ENCODE results near the gene SIDT2. TPM values are rescaled to one million over a fixed set of nuclear protein-coding genes. Genes with fewer than 3 reads are reported as not detected.

The SIDT2 gene
- total and polyA plus RNA-seq, 2 of the 8 experiments (the other 6 are each of a cell fraction or from before 2014, with no cell fraction given): 18.5 to 21.1 TPM

- Histone ChIP-seq H2BK120ac (replicated peaks; ENCODE audit: low read depth, low read length) (no peak overlapping the region), H3K79me2 (ENCODE audit: control insufficient read depth in 1 of 2, insufficient read depth in 2 of 2, low read length in 2 of 2) (peaks cover 0 to 4% of the 10 kb centered on the region in 2 experiments; a peak in 1 of 4 replicates), H3K36me3 (ENCODE audit: control insufficient read depth in 2 of 4, insufficient read depth in 4 of 4, low read length in 3 of 4) (peaks cover 5 to 56% (median 30%) of the 10 kb centered on the region in 4 experiments; a peak in 7 of 8 replicates), H3K4me1 (replicated peaks in 1 of 4; ENCODE audit: control insufficient read depth in 3 of 4, insufficient read depth in 4 of 4, low read length in 3 of 4) (no peaks in the 10 kb centered on the region), H2BK20ac (ENCODE audit: low read length) (no peak overlapping the region), H2AFZ (ENCODE audit: low read length) (no peak overlapping the region), H3K4me2 (ENCODE audit: insufficient read depth in 1 of 2, low read depth in 2 of 2, low read length in 2 of 2) (no peak overlapping the region), H4K20me1 (replicated peaks in 1 of 2; ENCODE audit: control insufficient read depth in 1 of 2, insufficient read depth in 2 of 2, low read length in 2 of 2) (peaks cover 1 to 2% of the 10 kb centered on the region in 2 experiments), H3K27me3 (replicated peaks in 1 of 4; ENCODE audit: control insufficient read depth in 3 of 4, extremely low read depth in 1 of 4, insufficient read depth in 3 of 4, low read length in 3 of 4) (no peaks in the 10 kb centered on the region), H4K91ac (replicated peaks; ENCODE audit: insufficient read length, low read length) (no peak overlapping the region), H3K23ac (ENCODE audit: insufficient read length) (no peak overlapping the region), H4K5ac (ENCODE audit: insufficient read length, low read depth, low read length) (no peak overlapping the region), H2BK12ac (ENCODE audit: low read depth, low read length) (no peak overlapping the region), H2BK15ac (ENCODE audit: low read length) (no peak overlapping the region), H3K79me1 (ENCODE audit: low read depth, low read length) (no peaks in the 10 kb centered on the region; the same call in 1 of the 2 replicates), H4K8ac (ENCODE audit: extremely low read depth, insufficient read depth, low read length) (no peak overlapping the region), H3K56ac (replicated peaks; ENCODE audit: insufficient read length, low read depth, low read length) (no peak overlapping the region), H2AK5ac (ENCODE audit: low read depth, low read length) (no peak overlapping the region), H3K4ac (replicated peaks; ENCODE audit: insufficient read length, low read depth, low read length) (no peak overlapping the region), H3K14ac (ENCODE audit: insufficient read length) (no peak overlapping the region), H3K9me3 (ENCODE audit: insufficient read depth in 2 of 2, low read depth in 1 of 2, low read length in 1 of 2) (no peaks in the 10 kb centered on the region), H3K9ac (replicated peaks in 1 of 4; ENCODE audit: extremely low read depth in 1 of 4, low read depth in 3 of 4, low read length in 3 of 4) (no peak overlapping the region), H3K27ac (ENCODE audit: low read depth, low read length) (no peak overlapping the region), H2BK5ac (ENCODE audit: low read depth, low read length) (no peak overlapping the region), H3K18ac (ENCODE audit: extremely low read depth, low read length) (no peak overlapping the region), H3K23me2 (ENCODE audit: low read depth, low read length) (no peaks in the 10 kb centered on the region), H3K4me3 (ENCODE audit: extremely low read depth in 1 of 4, insufficient read depth in 2 of 4, low read depth in 3 of 4, low read length in 4 of 4) (no peak overlapping the region)
- FAIRE-seq (no peak), DNase-seq (ENCODE audit: low read depth in 1 of 2, low spot score in 2 of 2) (no peak)
- 95% methylated on average over 2 of the region's 2 CpGs; no CpG with 5 or more reads in 1 of the 2 experiments for WGBS, 2 experiments (ENCODE audit: extremely low coverage in 1 of 2, insufficient coverage in 1 of 2, insufficient read length in 1 of 2, insufficient replicate concordance in 2 of 2, low coverage in 1 of 2, low lambda C conversion rate in 2 of 2, missing lambda C conversion rate in 1 of 2)
- POLR2A ChIA-PET (ENCODE audit: partially characterized antibody): interaction anchor here (0.6 to 2.5 kb wide), 9 partner anchors 9 to 74 kb away, joined by 3 to 7 read pairs (median 5); partner anchors contain the start of gene SIDT2
- CTCF ChIA-PET (ENCODE audit: partially characterized antibody): interaction anchor here (0.6 to 2.0 kb wide), 7 partner anchors 12 to 1429 kb away, joined by 3 to 9 read pairs (median 3); partner anchors contain the start of gene PAFAH1B2
- no peak for TF ChIP-seq TEAD4 (IDR thresholded peaks at IDR 0.05; ENCODE audit: low read depth, low read length)
- TF ChIP-seq, protein P1, sequence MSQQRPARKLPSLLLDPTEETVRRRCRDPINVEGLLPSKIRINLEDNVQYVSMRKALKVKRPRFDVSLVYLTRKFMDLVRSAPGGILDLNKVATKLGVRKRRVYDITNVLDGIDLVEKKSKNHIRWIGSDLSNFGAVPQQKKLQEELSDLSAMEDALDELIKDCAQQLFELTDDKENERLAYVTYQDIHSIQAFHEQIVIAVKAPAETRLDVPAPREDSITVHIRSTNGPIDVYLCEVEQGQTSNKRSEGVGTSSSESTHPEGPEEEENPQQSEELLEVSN (IDR thresholded peaks at IDR 0.05): no peak
- TF ChIP-seq CHD2 (IDR thresholded peaks at IDR 0.05; ENCODE audit: low read length): no peak
- TF ChIP-seq HDAC6 (IDR thresholded peaks at IDR 0.05; ENCODE audit: low read depth, low read length): no peak
- TF ChIP-seq ASH2L (IDR thresholded peaks at IDR 0.05; ENCODE audit: low read length): no peak
- no peak for TF ChIP-seq GABPA (IDR thresholded peaks at IDR 0.05; ENCODE audit: borderline replicate concordance, insufficient read depth, low read length)
- no peak for TF ChIP-seq KDM5A (IDR thresholded peaks at IDR 0.05; ENCODE audit: low read length)
- no peak for TF ChIP-seq EP300 (IDR thresholded peaks at IDR 0.05; ENCODE audit: borderline replicate concordance in 1 of 2, low read depth in 2 of 2, low read length in 2 of 2)
- TF ChIP-seq, protein P2, sequence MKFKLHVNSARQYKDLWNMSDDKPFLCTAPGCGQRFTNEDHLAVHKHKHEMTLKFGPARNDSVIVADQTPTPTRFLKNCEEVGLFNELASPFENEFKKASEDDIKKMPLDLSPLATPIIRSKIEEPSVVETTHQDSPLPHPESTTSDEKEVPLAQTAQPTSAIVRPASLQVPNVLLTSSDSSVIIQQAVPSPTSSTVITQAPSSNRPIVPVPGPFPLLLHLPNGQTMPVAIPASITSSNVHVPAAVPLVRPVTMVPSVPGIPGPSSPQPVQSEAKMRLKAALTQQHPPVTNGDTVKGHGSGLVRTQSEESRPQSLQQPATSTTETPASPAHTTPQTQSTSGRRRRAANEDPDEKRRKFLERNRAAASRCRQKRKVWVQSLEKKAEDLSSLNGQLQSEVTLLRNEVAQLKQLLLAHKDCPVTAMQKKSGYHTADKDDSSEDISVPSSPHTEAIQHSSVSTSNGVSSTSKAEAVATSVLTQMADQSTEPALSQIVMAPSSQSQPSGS (IDR thresholded peaks at IDR 0.05; ENCODE audit: low read length): no peak
- TF ChIP-seq PHF8 (conservative IDR thresholded peaks at IDR 0.05; ENCODE audit: low read depth, low read length): no peak
- no peak for TF ChIP-seq CBX5 (IDR thresholded peaks at IDR 0.05; ENCODE audit: low read depth, low read length)
- no peak for TF ChIP-seq SP1 (IDR thresholded peaks at IDR 0.05; ENCODE audit: low read depth, low read length)
Measured at GRCh38 chr11:117169736-117170135, 8.8 kb upstream of the SIDT2 start.

All from H1 (cell line).